ENCODE data around the gene IFNL2.
"Not testable (repeated sequence)": the region's sequence is repeated elsewhere in the genome, so short reads cannot be mapped to it uniquely, and the experiment has no call there.

IFNL2 gene

DNA sequence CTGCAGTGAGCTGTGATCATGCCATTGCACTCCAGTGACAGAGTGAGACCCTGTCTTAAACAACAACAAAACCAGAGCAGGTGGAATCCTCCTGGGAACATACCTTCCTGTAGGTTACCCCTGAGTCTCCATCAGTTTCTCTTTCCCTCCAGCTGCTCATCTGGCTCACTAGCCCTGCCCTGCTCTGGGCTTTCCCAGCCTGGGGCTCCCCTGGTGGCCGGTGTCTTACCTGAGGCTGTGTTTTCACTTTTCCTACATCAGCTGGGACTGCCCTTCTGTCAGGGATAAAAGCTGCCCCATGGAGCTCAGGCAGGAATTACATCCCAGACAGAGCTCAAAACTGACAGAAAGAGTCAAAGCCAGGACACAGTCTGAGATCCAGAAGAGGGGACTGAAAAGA, at the start of gene IFNL2:
TSS of gene IFNL2 (plus strand) at position 312 of the 400 bp plus-strand sequence. CDS start 173 bp downstream, outside the sequence.
- H3K36me3 ChIP-seq (ENCODE audit: insufficient read depth, low read length); H3K4me3 ChIP-seq (ENCODE audit: low read depth, low read length); H3K4me1 ChIP-seq (ENCODE audit: control insufficient read depth, insufficient read depth, low read length, unreplicated experiment); H3K79me2 ChIP-seq (ENCODE audit: control insufficient read depth, insufficient read depth, low read length, unreplicated experiment); H3K27ac ChIP-seq (ENCODE audit: low read depth, low read length); H2AFZ ChIP-seq (ENCODE audit: low read length, unreplicated experiment): not testable (repeated sequence)
- peaks cover 37% of the 10 kb centered on the region for H3K27me3 ChIP-seq (ENCODE audit: insufficient read depth, low read length)

DNA sequence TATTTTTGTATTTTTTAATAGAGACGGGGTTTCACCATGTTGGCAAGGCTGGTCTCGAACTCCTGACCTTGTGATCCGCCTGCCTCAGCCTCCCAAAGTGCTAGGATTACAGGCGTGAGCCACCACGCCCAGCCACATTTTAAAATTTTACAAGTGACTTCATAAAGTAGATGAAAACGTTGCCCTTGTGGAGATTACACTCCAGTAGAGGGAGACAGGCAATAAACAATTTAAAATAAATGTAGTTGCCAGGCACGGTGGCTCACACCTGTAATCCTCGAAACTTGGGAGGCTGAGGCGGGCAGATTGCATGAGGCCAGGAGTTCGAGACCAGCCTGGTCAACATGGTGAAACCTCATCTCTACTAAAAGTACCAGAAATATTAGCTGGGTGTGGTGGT, 49.1 kb upstream of the IFNL2 start:
- not testable (repeated sequence) for H3K4me3 ChIP-seq (ENCODE audit: low read depth, low read length); H3K27ac ChIP-seq (ENCODE audit: low read depth, low read length); H3K36me3 ChIP-seq (ENCODE audit: insufficient read depth, low read length); H2AFZ ChIP-seq (ENCODE audit: low read length, unreplicated experiment); H3K79me2 ChIP-seq (ENCODE audit: control insufficient read depth, insufficient read depth, low read length, unreplicated experiment); H3K4me1 ChIP-seq (ENCODE audit: control insufficient read depth, insufficient read depth, low read length, unreplicated experiment)
- peaks cover 12% of the 10 kb centered on the region for H3K27me3 ChIP-seq (ENCODE audit: insufficient read depth, low read length)

DNA sequence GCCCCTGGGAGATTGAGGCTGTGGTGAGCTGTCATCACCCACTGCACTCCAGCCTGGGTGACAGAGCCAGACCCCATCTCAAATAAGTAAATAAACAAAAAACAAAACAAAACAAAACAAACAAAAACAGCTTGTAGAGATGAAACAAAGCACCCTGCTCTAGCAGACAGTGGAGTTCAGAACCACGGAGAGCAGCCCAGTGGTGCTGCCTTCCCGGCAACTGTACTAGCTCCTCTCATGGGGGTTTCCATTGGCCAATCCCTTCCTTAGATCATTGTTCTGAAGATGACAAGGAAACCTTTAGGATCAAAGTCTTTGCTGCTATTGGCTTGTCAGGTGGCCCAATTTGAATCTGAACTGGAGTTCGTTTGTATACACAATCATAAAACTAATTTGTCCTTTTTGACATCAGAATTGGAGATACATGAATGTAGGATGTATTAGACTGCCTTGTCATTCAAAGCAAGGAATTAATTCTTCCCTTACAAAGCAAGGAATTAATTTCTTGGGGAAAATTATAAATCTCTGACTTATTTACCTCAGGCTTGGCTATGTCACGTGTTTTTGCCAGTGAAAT, 44.4 kb upstream of the IFNL2 start:
- H3K36me3 ChIP-seq (ENCODE audit: insufficient read depth, low read length) = no peaks in the 10 kb centered on the region
- H3K4me3 ChIP-seq (ENCODE audit: low read depth, low read length) = no peak overlapping the region

DNA sequence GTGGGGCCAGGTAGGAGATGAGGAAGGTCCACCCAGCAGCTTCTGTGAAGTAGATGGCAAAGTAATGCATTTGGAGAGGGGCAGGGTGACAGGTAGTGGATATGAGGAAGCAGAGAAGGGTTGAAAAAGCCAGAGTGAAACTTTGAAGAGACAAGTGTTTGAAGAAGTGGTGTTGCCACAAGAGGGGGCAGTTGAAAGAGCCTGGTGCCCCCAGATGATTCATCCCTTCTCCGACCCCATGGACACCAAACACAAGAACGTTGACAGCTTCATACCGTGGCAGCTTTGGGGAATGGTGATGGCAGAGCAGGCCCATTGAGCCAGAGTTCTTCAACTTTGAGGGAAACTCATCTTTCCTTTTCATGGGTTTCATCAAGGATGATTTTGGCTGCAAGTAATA, 43.3 kb upstream of the IFNL2 start:
- peaks cover 14% of the 10 kb centered on the region for H3K27me3 ChIP-seq (ENCODE audit: insufficient read depth, low read length)
- H3K36me3 ChIP-seq (ENCODE audit: insufficient read depth, low read length) = no peaks in the 10 kb centered on the region
- no peaks in the 10 kb centered on the region for H3K79me2 ChIP-seq (ENCODE audit: control insufficient read depth, insufficient read depth, low read length, unreplicated experiment)
- H3K27ac ChIP-seq (ENCODE audit: low read depth, low read length) = no peak overlapping the region
- no peak overlapping the region for H2AFZ ChIP-seq (ENCODE audit: low read length, unreplicated experiment)
- H3K4me3 ChIP-seq (ENCODE audit: low read depth, low read length) = no peak overlapping the region
- no peaks in the 10 kb centered on the region for H3K4me1 ChIP-seq (ENCODE audit: control insufficient read depth, insufficient read depth, low read length, unreplicated experiment)

More for the DNA sequence above, 44.4 kb upstream of the IFNL2 start:
- H2AFZ ChIP-seq (ENCODE audit: low read length, unreplicated experiment) = no peak overlapping the region
- no peaks in the 10 kb centered on the region for H3K4me1 ChIP-seq (ENCODE audit: control insufficient read depth, insufficient read depth, low read length, unreplicated experiment)
- peaks cover 14% of the 10 kb centered on the region for H3K27me3 ChIP-seq (ENCODE audit: insufficient read depth, low read length)
- no peaks in the 10 kb centered on the region for H3K79me2 ChIP-seq (ENCODE audit: control insufficient read depth, insufficient read depth, low read length, unreplicated experiment)
- H3K27ac ChIP-seq (ENCODE audit: low read depth, low read length) = no peak overlapping the region

DNA sequence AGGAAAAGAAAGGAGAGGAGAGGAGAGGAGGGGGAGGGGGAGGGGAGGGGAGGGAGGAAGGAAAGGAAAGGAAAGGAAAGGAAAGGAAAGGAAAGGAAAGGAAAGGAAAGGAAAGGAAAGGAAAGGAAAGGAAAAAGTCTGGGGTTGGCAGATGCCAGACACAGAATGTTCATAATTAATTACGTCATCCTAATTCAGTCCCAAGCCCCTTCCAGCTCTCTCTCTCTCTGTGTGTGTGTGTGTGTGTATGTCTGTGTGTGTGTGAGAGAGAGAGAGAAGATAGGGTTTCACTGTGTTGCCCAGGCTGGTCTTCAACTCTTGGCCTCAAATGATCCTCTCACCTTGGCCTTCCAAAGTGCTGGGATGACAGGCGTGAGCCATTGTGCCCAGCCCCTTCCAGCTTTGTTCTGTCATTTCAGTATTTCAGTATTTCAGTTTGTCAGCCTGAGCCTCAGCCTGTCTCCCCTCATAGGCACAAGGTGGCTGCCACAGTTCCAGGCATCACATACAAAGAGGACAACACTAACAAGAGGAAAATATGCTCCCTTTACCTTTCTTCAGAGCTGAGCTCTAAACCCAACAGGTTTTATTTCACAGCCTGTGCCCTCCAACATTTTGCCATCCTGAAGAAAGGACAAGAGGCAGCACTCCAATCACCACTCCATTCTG, 38.0 kb upstream of the IFNL2 start:
- Histone ChIP-seq H3K27ac (ENCODE audit: low read depth, low read length) (no peak overlapping the region), H3K4me3 (ENCODE audit: low read depth, low read length) (no peak overlapping the region), H3K36me3 (ENCODE audit: insufficient read depth, low read length) (no peaks in the 10 kb centered on the region), H3K79me2 (ENCODE audit: control insufficient read depth, insufficient read depth, low read length, unreplicated experiment) (no peaks in the 10 kb centered on the region), H2AFZ (ENCODE audit: low read length, unreplicated experiment) (no peak overlapping the region), H3K4me1 (ENCODE audit: control insufficient read depth, insufficient read depth, low read length, unreplicated experiment) (no peaks in the 10 kb centered on the region), H3K27me3 (ENCODE audit: insufficient read depth, low read length) (peaks cover 13% of the 10 kb centered on the region; the same call in 1 of the 2 replicates)

DNA sequence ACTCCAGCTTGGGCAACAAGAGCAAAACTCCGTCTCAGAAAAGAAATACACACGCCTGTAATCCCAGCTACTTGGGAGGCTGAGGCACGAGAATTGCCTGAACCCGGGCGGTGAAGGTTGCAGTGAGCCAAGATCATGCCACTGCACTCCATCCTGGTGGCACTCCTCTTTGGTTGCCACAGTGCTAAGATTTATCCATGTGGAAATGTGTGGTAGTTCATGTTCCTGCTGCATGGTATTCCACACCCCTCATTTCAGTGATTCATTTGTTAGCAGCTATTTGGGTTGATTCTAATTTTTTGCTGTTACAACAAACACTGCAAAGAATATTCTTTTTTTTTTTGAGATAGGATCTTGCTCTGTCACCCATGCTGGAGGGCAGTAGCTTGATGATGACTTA, 35.5 kb upstream of the IFNL2 start:
- Histone ChIP-seq H3K4me1 (ENCODE audit: control insufficient read depth, insufficient read depth, low read length, unreplicated experiment) (no peaks in the 10 kb centered on the region), H3K36me3 (ENCODE audit: insufficient read depth, low read length) (no peaks in the 10 kb centered on the region)

DNA sequence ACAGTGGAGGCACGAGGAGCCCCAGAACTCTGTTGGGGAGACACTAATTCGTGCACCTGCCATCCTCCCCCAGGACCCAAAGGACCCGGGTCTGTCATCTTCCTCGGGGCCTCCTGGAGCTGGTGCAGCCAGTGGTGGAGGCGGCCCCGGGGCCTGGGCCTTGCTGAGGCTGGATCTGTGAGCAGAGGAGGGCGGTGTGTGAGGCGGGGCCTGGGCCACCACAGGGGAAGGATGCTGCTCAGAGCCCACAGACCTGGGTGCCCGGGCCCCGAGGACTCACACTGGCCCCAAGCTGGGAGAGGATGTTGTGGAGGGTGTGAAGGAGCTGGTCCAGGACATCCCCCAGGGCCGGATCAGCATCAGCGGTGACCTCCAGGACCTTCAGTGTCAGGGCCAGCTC, 31.7 kb upstream of the IFNL2 start:
- H3K79me2 ChIP-seq (ENCODE audit: control insufficient read depth, insufficient read depth, low read length, unreplicated experiment) = no peaks in the 10 kb centered on the region
- H3K27me3 ChIP-seq (ENCODE audit: insufficient read depth, low read length) = peaks cover 8% of the 10 kb centered on the region; the same call in 1 of the 2 replicates
- H3K4me3 ChIP-seq (ENCODE audit: low read depth, low read length) = no peak overlapping the region
- no peaks in the 10 kb centered on the region for H3K36me3 ChIP-seq (ENCODE audit: insufficient read depth, low read length)
- H3K4me1 ChIP-seq (ENCODE audit: control insufficient read depth, insufficient read depth, low read length, unreplicated experiment) = no peaks in the 10 kb centered on the region
- no peak overlapping the region for H3K27ac ChIP-seq (ENCODE audit: low read depth, low read length)
- H2AFZ ChIP-seq (ENCODE audit: low read length, unreplicated experiment) = no peak overlapping the region

More for the DNA sequence above, 35.5 kb upstream of the IFNL2 start:
- Histone ChIP-seq H3K27ac (ENCODE audit: low read depth, low read length) (no peak overlapping the region), H3K27me3 (ENCODE audit: insufficient read depth, low read length) (peaks cover 8% of the 10 kb centered on the region; the same call in 1 of the 2 replicates), H2AFZ (ENCODE audit: low read length, unreplicated experiment) (no peak overlapping the region), H3K79me2 (ENCODE audit: control insufficient read depth, insufficient read depth, low read length, unreplicated experiment) (no peaks in the 10 kb centered on the region), H3K4me3 (ENCODE audit: low read depth, low read length) (no peak overlapping the region)

DNA sequence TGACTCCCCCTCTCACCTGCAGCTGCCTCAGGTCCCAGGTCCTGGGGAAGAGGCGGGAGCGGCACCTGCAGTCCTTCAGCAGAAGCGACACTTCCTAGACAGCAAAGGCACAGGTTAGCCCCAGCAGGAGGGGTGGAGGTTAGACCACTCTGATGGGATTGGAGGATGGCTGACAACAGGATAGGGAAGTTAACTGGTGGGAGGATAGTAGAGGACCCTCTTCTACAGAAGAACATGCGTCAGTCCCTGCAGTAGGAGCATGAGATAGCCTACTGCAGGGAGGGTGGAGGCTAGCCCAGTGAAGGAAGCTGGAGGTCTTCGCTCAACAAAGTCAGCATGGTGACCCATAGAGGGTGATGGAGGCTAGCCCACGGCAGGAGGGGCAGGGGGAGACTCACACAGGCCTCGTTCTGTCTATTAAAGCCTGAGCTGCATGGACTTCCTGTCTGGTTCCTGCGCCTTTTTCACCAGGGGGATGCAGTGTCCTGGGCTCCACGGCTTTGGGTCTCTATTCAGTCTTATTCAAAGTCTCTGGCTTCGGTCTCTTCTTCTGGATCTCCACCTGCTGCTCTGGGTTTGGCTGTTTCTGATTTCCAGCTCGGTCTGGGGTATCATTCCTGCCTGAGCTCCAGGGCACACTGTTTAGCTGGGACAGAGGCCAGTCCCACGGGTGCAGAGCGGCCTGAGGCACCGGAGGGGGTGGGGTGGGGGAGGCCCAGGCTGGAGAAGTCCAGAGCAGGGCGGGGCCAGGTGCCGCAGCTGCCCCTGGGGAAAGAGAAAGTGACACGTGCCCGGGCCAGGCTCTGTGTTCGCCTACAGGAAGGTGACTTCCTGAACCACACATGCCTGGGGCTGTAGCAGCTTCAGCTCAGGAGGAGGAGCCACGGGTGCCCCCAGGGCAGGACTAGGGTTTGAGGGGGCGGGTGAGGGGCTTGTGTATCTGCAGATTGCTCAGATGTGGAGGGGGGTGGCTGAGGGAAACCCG, 30.7 kb upstream of the IFNL2 start:
- Histone ChIP-seq H3K36me3 (ENCODE audit: insufficient read depth, low read length) (no peaks in the 10 kb centered on the region), H3K4me1 (ENCODE audit: control insufficient read depth, insufficient read depth, low read length, unreplicated experiment) (no peaks in the 10 kb centered on the region), H3K79me2 (ENCODE audit: control insufficient read depth, insufficient read depth, low read length, unreplicated experiment) (no peaks in the 10 kb centered on the region), H3K27ac (ENCODE audit: low read depth, low read length) (no peak overlapping the region), H3K4me3 (ENCODE audit: low read depth, low read length) (no peak overlapping the region; the same call in 1 of the 2 replicates), H3K27me3 (ENCODE audit: insufficient read depth, low read length) (peaks cover 8% of the 10 kb centered on the region; the same call in 1 of the 2 replicates), H2AFZ (ENCODE audit: low read length, unreplicated experiment) (no peak overlapping the region)

DNA sequence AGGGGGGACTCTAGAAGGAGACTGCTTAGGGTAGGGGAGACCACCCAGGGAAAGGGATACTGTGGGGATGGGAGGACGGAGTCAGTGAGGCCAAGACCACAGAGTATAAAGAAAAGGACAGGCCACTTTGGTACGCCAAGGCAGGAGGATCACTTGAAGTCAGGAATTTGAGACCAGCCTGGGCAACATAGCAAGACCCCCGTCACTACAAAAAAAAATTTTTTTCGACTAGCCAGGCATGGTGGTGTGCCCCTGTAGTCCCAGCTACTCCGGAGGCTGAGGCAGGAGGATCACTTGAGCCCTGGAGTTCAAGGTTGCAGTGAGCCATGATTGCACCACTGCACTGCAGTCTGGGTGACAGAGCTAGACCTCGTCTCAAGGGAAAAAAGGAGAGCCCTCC, 30.0 kb upstream of the IFNL2 start:
- no peaks in the 10 kb centered on the region for H3K79me2 ChIP-seq (ENCODE audit: control insufficient read depth, insufficient read depth, low read length, unreplicated experiment)
- no peak overlapping the region for H2AFZ ChIP-seq (ENCODE audit: low read length, unreplicated experiment)
- H3K27me3 ChIP-seq (ENCODE audit: insufficient read depth, low read length) = peaks cover 6% of the 10 kb centered on the region; the same call in 1 of the 2 replicates
- H3K4me3 ChIP-seq (ENCODE audit: low read depth, low read length) = no peak overlapping the region
- H3K4me1 ChIP-seq (ENCODE audit: control insufficient read depth, insufficient read depth, low read length, unreplicated experiment) = no peaks in the 10 kb centered on the region
- no peak overlapping the region for H3K27ac ChIP-seq (ENCODE audit: low read depth, low read length)
- H3K36me3 ChIP-seq (ENCODE audit: insufficient read depth, low read length) = no peaks in the 10 kb centered on the region

DNA sequence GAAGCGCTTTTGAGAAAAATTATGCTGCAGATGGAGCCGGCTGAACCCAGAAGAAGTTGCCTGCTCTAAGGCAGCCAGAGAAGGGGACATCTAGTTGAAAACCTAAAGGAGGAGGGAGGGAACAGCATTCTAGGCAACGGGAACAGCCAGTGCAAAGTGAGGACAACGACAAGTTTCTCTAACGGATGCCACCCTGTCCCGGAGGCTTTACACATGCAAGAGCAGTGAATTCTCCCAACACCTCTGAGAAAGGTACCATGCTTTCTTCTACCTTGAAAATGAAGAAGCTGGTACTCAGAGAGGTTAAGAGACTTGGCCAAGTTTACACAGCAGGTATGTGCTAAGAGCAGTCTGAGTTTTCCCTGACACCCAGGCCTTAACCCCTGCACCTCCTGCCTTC, 29.3 kb upstream of the IFNL2 start:
- no peaks in the 10 kb centered on the region for H3K27me3 ChIP-seq (ENCODE audit: insufficient read depth, low read length)
- no peaks in the 10 kb centered on the region for H3K79me2 ChIP-seq (ENCODE audit: control insufficient read depth, insufficient read depth, low read length, unreplicated experiment)
- no peaks in the 10 kb centered on the region for H3K36me3 ChIP-seq (ENCODE audit: insufficient read depth, low read length)
- H2AFZ ChIP-seq (ENCODE audit: low read length, unreplicated experiment) = no peak overlapping the region
- H3K27ac ChIP-seq (ENCODE audit: low read depth, low read length) = no peak overlapping the region
- H3K4me3 ChIP-seq (ENCODE audit: low read depth, low read length) = no peak overlapping the region
- no peaks in the 10 kb centered on the region for H3K4me1 ChIP-seq (ENCODE audit: control insufficient read depth, insufficient read depth, low read length, unreplicated experiment)

All from ACC112 (cell line).